ENCODE results near the gene MEIOB.

GRCh38 chr16:1917056-1917664, 45.2 kb upstream of the MEIOB start:
- TF ChIP-seq, protein P1, sequence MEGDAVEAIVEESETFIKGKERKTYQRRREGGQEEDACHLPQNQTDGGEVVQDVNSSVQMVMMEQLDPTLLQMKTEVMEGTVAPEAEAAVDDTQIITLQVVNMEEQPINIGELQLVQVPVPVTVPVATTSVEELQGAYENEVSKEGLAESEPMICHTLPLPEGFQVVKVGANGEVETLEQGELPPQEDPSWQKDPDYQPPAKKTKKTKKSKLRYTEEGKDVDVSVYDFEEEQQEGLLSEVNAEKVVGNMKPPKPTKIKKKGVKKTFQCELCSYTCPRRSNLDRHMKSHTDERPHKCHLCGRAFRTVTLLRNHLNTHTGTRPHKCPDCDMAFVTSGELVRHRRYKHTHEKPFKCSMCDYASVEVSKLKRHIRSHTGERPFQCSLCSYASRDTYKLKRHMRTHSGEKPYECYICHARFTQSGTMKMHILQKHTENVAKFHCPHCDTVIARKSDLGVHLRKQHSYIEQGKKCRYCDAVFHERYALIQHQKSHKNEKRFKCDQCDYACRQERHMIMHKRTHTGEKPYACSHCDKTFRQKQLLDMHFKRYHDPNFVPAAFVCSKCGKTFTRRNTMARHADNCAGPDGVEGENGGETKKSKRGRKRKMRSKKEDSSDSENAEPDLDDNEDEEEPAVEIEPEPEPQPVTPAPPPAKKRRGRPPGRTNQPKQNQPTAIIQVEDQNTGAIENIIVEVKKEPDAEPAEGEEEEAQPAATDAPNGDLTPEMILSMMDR (IDR thresholded peaks at IDR 0.05) = no peak
- no peak for TF ChIP-seq POLR2A (IDR thresholded peaks at IDR 0.05)

Measured in body of pancreas (tissue), 4 donors.